Sciatic nerve (tissue), 2 donors: Measurements from ENCODE around the gene ATP6V0E2. TPM values are rescaled to one million over a fixed set of nuclear protein-coding genes. Genes with fewer than 3 reads are reported as not detected.

Experiments
- ATAC-seq: fragments of 200-7000 bp; cut with Tn5 transposase; one replicate; pipeline ENCODE4 v1.9.1; 2020; ENCODE audit warnings: mild to moderate bottlenecking, moderate library complexity
- DNase-seq: peaks from one replicate; pipeline ENCODE4 v3.0.0-alpha.2; 2020; ENCODE audit warnings: low spot score
- intact Hi-C: fragments of 100-400 bp; cut with DNase I; formaldehyde crosslinking; loops from one replicate; pipeline ENCODE4 v1.14.2; 2022
- total RNA-seq: library from RNA; stranded (reverse); fragmentation: NEBNext Ultra II Directional; extraction: Animal tissue kit (Norgen Biotek cat#: 25700); gene quantifications from one replicate; pipeline ENCODE4 v1.2.1, GENCODE V29; 2021
- donor health status: DM: no; HTN: no; CAD: no.
- donor health status: DM: no; HTN: no; CAD: no.

The ATP6V0E2 gene
- total RNA-seq, 1 donor from 2014 or later = 34.8 TPM

DNA sequence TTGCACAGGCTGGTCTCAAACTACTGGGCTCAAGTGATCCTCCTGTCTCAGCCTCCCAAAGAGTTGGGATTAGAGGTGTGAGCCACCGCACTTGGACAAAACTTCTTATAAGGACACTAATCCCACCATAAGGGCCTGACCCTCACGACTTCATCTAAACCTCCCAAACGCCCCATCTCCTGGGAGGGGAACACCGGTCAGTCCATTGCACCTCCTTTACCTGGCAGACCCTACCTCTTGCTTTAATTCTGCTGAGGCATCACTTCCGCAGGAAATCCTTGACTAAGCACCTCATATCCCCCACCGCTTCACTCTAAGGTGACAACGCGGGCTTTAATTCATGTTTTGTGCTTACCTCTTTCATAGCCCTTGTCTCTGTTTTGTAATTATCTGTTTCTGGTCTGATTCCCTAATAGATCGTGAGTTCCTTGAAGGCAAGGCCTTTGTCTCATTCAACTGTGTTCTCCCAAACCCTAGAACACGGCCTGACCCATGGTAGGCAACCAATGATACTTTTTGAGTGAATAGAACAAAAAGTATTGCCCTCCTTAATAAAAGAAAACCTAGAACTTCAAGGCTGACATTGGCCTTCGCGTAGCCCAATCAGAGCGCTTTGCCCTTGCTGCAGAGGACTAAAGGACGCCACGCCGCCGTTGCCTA, 36.1 kb upstream of the ATP6V0E2 start:
- intact Hi-C loops = no loop called here
- DNase-seq (peak; percentile 44), ATAC-seq (no peak)

DNA sequence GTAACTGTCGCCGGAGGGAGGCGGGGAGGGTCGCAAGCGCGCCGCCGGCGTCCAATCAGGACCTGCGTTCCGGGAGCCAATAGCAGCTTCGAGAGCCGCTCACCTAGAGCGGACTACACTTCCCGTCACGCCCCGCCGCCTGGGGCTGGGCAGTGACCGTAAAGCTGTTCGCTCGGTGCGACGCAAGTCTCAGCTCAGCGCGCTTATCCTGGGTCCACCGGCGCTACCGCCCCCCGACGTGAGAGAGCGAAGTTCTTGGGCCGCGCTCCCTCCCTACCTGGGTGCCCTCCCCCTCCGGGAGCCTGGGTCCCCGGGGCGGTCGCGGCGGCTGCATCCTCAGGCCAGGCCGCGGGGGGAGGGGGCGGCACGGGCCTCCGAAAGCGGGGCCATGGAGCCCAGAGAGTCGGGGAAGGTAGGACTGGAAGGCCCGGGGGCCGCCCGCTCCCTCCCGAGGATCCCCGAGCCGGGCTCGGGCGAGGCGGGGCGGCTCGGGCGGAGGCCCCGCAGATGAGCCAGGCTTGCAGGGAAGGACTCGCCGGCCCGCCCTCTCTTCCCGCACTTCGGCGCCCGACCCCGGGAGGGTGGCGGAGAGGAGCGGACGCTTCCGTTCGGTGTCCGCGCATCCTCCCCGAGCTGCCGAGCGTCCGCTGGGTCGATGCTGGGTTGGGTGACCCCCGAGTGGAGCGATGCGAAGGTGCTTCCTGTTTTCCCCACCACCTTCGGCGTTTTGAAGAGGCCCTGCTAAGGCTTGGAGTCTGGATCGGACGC, 35.4 kb upstream of the ATP6V0E2 start, which contains the start of gene ZNF862:
ZNF862 (plus strand) TSS at position 152 of the 768 bp plus-strand sequence; CDS start at position 389, 237 bp downstream.
- DNase-seq (peak; percentile 98), ATAC-seq (peak; percentile 100)
- intact Hi-C loops = no loop called here

DNA sequence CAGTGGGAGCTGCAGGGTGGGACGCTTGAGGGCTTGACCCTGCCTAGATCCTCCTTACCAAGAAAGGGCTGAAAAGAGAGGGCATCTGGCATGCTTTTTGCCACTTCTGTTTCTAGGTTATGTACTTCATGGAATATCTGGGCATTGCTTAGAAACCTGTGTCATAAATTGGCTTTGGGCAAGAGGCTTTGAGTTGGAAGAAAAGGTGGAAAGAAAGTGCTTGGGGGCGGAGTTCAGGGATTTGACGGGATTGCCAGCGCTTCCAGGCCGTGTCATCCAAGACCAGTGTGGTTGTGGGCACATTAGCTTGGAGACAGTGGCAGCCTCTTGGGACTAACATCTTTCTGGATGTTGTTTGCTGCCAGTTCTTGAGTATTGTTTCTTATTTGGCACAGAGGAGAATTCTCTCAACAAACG, 34.8 kb upstream of the ATP6V0E2 start:
- intact Hi-C loops = no loop called here
- ATAC-seq (no peak), DNase-seq (peak; percentile 50)

DNA sequence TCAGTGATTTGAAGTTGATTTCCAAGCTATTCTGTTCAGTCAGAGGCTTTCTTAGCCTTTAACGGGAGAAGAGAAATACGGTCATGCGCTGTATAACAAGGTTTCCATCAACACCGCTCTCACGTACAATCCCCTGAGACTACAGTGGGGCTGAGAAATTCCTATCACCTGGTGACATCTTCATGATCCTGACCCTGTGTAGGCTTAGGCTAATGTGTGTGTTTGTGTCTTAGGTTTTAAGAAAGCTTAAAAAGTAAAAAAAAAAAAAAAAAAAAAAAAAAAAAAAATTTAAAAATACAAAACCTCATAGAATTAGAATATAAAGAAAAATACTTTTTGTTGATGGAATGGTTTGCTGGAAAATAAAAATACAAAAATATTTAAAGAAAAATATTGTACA, 33.8 kb upstream of the ATP6V0E2 start:
- intact Hi-C loops = no loop called here
- DNase-seq (no peak), ATAC-seq (no peak)

DNA sequence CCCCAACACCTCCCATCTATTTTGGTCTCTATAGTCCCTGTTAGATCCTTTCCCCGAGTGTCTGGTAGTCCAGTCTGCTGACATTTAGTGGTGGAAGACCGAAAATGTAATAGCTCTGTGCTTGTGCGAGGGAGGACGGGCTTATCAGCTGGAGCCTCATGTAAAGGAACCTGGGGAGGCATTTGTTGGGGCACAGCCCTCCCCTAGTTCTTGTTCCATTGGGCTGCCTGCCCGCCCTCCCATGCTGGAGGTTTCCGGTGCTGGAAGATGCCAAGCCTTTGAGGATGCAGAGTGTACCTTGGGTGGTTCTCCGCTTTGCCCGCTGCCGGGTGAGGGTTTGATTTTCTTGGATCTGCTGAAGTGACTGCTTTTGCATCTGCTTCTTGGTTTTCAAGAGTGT, 30.2 kb upstream of the ATP6V0E2 start:
- DNase-seq (peak; percentile 45), ATAC-seq (no peak)
- intact Hi-C loops = no loop called here

DNA sequence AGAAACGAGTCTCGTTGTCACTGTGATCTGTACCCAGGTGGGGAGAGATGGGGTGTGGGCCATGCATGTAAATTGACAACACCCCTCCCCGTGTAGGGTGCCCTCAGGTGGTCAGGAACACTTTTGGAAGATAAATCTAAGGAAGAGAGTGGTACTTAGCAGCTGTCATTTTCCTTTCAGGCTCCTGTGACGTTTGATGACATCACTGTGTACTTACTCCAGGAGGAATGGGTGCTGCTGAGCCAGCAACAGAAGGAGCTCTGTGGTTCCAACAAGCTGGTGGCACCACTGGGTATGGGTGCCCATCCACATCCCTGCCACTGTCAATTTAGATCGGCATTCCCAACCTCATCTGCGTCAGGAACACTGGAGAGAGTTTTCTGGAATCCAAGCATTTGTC, 29.3 kb upstream of the ATP6V0E2 start:
- DNase-seq (no peak), ATAC-seq (no peak)
- intact Hi-C loops = no loop called here

DNA sequence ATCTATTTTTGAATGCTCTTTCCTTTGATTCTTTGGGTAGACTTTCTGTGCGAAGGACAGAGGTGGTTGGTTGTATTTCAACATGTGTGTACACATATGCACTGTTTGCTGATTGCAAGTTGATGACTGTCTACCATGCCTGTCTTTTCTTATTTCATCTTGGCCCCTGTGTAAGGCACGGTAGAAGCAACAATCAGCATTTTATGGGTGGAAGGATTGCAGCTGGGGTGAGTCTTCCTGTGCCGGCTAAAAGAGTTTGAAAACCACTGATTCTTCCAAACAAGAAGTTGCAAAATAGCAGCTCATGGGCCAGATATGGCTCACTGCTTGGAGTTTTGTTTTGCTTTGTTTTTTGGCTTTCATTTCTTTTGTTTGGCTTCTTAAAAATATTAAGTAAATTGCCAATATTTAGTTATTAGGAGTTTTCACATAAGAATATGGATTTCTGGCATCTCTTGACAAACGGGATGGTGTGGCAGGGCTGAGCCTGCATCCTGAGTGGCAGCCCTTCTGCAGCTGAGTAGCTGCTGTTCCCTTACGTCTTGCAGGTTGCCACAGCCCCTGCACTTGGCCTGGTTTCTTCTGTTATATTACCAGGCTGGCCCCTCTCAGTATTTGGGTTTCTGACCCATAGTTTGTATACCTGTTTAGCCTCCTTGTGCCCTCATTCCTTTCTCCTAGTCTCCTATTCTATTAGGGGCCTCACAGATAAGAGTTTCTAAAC, 28.4 kb upstream of the ATP6V0E2 start:
- intact Hi-C loops = no loop called here
- ATAC-seq (peak; percentile 50), DNase-seq (no peak)

DNA sequence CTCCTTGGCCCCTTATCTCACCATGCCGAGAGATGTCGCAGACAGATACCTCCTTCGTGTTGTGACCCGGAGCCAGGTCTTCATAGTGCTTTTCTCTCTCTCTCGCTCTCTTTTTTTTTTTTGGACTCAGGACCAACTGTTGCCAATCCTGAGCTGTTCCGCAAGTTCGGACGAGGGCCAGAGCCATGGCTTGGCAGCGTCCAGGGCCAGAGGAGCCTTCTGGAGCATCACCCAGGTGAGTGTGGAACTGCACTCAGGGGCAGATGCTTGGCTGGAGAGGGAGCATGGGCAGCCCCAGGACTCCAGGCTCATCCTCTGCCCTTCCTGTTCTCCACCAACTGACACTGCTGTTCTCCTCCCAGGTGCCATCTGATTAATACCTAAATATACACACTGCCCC, 27.7 kb upstream of the ATP6V0E2 start:
- intact Hi-C loops = no loop called here
- ATAC-seq (no peak), DNase-seq (no peak)

DNA sequence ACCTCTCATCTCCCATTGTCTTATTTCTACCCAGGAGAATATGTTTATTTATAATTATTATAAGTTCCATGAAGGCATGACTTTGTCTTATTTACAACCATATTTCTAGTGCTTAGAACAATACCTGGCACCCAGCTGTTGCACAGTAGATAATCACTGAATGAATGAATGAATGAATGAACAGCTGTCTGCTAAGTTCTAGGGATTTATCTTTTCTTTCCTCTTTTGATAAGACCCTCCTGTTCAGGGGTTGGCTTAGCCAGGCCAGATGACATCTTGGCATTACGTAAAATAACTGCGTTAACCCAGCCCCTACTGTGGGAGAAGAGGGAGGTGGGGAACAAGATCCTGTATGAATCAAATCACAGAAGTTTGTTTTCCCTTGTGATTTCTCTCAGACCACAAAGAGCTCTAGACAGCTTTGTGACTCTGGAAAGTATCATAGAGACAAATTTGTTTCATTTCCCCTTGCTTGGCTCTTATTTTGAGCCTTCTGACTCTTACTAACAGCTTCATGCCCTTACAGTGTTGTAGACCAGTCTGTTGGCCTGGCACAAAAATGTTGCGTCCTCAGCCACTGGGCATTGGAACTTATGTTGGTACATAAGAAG, 27.2 kb upstream of the ATP6V0E2 start:
- DNase-seq = no peak
- intact Hi-C loops = no loop called here
- no peak for ATAC-seq

DNA sequence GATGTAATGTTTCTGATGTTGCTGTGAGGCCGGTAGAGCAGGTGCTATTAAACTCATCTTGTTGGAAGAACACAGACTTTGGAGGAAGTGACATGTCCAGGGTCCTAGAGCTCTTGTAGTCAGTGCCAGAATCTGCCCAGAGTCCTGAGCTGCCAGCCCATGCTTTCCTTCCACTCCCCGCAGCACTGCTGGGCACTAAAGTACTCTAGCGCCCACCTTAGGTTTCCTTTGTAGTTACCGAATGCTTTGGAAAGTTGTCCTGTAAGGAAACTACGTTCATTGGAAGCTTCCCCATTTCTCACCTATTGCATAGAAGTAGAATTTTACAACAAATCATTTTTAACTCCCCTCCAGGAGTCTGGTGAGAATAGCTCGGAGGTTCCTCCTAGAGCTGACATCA, 24.6 kb upstream of the ATP6V0E2 start:
- intact Hi-C loops = no loop called here
- DNase-seq = no peak
- ATAC-seq = no peak

DNA sequence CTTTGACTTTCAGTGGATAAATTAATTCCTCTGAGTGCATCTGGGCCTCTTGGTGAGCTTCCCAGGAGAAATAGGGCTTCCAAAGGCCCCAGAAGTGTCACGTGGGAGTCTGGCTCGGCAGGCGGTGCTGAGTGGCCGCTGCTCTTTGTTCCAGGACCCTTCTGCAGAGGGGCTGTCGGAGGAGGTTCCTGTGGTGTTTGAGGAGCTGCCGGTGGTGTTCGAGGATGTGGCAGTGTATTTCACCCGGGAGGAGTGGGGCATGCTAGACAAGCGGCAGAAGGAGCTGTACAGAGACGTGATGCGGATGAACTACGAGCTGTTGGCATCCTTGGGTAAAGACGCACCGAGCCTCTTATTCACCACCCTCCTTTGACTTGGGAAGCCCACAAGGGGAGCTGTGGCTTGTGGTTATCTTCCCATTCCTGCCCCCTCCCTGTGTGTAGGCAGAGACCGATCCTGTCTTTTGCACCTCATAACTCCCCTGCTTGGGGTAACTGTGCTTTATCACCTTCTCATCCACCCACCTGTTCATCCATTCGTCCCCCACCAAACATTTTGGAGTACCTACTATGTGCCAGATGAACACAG, 23.7 kb upstream of the ATP6V0E2 start:
- DNase-seq (peak; percentile 51), ATAC-seq (no peak)
- intact Hi-C loops = no loop called here

DNA sequence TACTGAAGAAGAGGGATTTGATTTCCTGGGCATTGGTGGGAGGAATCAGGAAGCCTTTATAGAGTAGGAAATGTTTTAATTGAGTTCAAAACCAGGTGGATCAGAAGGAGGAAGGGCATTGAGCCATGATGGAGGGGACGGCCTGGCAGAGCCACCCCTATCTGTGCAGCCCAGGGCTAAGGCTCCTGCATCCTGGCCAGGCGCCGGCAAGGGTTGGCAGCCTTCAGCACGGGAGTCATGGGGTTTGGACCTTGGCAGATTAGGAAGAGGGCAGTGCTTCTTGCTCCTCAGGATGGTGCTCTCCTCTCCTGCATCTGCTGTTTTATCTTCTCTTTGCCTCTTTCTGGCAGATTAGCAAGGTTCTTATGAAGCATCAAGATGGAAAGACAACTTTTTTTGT, 23.1 kb upstream of the ATP6V0E2 start:
- intact Hi-C loops = no loop called here
- DNase-seq (no peak), ATAC-seq (no peak)

DNA sequence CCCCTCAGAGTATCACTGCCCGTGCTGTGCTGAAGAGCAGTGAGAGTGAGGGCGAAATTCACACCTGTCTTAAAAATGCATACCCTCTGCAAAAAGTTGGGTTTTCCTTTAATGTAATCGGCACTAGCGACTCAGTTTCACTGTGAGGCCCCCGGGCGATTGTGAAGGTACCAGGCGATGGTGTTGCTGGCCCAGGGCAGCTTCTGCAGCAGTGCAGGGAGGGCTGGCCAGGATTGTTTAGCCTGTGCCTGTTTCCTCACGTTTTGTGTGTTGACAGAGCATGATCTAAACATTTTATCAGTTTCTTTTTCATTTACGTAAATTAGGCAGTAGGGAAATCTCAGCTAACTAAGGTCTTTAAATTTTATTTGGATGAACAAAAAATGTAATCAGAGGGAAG, 22.3 kb upstream of the ATP6V0E2 start:
- no peak for DNase-seq
- intact Hi-C loops = no loop called here
- ATAC-seq = no peak

DNA sequence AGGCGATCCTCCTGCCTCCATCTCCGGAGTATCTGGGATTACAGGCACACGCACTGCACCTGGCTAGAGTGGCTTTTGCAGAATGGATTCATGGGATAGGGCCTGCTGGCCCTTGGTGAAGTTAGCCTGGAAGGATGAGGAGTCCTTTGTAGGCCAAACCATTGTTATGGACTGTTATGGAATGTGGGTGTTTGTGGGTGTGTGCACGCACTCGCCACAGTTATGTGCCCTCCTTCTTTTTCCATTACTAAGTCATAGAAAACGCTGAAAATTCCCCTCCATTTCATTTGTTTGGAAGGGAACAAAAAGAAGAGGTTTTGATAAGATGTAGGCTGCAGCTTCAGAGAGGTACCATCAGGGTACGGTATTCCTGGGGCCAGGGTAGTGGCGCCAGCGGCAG, 20.6 kb upstream of the ATP6V0E2 start:
- intact Hi-C loops = no loop called here
- ATAC-seq (no peak), DNase-seq (no peak)

DNA sequence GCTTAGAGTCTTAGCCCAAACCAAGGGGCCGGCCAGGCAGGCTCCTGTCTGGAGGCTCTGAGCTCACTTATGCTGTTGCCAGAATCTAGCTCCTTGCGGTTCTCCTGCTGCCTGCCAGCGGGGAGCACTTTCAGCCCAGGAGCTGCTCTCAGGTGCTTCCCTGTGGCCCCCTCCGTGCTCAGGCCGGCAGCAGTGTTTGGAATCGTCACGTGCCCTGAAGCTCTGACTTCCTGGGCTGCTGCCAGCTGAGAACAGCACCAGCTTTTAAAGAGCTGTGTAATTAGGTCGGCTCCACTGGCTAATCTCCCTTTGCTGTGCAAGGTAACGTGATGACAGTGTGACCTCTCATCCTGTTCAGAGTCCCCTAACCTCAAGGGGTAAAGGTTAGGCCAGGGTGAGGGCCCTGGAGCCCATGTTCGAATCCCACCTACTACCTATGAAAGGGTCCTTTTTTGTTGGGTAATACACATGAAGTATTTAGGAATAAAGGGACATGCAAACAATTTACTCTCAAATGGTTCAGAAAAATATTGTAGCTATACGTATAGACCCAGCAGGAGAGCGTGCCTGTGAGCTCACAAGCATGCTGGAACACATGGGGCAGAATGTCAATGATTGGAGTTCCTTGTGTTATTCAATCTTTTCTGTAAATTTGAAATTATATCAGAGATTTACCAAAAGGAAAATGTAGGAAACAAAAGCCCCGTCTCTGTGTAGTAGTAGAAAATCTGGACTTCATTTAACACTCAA, 19.0 kb upstream of the ATP6V0E2 start:
- peak; percentile 64 for DNase-seq
- intact Hi-C loops = no loop called here
- peak; percentile 80 for ATAC-seq

DNA sequence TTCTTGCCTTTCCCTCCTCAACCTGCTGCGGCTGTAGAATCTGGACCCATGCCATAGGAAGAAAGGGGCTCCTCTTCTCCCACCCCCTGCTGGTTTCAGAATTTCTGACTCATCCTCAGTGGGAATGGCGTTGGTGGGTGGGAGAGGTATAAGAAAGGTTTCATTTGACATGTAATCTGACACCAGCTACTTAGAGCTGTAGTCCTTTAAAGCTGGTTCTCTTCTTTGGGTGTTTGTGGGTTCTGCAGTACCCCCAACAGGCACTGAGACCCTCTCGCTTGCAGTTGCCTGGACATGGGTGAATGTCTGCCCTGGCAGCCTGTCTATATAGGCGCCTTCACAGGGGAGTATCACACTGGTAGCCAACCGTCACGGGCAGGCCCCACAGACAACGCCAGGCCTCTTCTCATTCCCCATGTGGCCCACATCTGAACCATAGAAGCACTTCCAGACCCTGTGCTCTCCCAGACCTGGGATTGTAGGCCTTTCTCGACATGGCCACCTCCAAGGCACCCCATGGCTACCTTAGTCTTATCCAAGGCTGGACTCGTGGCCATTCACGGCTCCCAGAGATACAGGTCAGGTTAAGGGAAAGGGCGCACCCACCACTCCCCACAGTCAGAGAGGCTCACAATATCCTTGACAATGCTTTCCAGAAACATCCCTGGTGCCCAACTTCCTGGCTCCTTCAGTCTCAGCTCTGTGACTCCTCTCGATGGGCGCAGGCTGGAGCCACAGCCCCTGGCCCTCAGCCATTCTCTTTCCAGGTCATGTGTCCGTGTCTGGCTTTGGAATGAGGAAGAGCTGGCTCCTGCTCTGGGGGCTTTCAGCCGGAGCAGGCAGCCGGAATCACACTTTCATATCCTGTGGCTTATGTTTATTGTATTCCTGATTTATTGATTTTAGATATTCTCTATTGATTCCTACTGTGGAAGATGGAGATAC, 18.1 kb upstream of the ATP6V0E2 start:
- DNase-seq (peak; percentile 36), ATAC-seq (no peak)
- intact Hi-C loops = no loop called here

DNA sequence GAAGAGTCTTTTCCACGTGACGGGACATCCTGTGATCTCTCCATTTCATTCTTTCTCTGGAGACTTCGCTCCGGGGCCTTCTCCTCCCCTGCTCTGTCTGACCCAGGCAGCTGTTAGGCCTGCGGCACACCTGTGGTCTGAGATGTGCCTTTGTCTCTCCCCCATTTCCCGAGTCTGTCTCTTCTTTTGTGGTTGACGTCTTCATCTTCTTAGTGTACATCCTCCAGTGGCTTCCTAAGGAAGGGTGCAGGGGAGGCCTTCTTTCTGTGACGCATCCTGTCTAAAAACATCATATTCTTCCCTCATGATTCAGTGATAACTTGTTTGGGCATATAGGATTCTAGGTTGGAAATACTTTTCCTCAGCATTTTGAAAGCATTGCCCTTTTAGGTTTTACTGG, 17.2 kb upstream of the ATP6V0E2 start:
- DNase-seq (no peak), ATAC-seq (no peak)
- intact Hi-C loops = no loop called here

DNA sequence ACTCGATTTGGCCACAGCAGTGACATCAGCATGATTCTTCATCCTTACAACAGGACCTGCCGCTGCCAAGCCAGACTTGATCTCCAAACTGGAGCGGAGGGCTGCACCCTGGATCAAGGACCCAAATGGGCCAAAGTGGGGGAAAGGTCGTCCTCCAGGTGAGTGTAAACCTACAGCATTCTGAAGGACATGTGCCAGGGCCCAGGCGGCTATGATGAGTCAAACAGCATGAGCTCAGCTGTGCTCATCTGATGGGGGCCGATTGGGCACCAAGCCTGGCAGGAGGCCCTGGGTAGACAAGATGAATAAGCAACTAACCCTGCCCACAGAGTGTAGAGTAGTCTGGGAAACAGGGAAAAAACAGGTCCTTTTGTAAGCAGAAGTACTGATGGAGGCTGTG, 14.4 kb upstream of the ATP6V0E2 start:
- DNase-seq (no peak), ATAC-seq (no peak)
- intact Hi-C loops = no loop called here
